ENCODE results near the gene STRN4.

Gene STRN4

DNA sequence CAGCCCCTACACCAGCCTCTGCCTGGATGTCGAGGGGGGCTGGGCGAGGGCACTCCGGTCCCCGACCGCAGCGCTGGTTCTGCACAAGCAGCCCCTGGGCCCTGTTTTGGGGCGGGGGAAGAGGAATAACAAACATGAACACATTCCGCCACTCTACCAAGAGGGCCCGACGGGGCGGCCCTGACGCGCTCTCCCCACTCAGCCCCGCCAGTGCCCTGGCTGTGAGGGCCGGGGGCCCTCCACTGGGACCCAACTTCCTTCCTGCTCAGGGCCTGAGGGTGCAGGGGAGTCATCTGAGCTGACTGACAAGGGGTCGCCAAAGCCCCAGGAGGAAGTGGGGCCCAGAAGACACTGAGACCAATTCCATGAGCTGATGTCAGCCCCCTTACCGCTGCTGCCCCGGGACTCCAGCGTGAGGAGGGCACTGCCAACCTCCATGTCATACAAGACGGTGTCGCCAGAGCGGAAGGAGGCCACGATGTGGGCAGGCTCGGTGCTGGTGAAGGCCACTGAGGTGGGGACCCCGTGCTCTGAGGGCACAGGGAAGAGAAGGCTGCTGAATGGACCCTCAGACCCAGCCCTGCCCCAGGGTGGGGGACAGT is 23.7 kb downstream of the STRN4 start:
- Histone ChIP-seq H3K9me3 (ENCODE audit: low read length) (no peaks in the 10 kb centered on the region), H3K27me3 (ENCODE audit: insufficient read depth, low read length) (no peaks in the 10 kb centered on the region), H3K4me1 (ENCODE audit: insufficient read depth, low read length) (peaks cover 3% of the 10 kb centered on the region), H3K36me3 (ENCODE audit: insufficient read depth, low read length) (peaks cover 78% of the 10 kb centered on the region), H2AFZ (ENCODE audit: low read depth, low read length) (no peak overlapping the region), H3K4me3 (ENCODE audit: low read length) (no peak overlapping the region)

DNA sequence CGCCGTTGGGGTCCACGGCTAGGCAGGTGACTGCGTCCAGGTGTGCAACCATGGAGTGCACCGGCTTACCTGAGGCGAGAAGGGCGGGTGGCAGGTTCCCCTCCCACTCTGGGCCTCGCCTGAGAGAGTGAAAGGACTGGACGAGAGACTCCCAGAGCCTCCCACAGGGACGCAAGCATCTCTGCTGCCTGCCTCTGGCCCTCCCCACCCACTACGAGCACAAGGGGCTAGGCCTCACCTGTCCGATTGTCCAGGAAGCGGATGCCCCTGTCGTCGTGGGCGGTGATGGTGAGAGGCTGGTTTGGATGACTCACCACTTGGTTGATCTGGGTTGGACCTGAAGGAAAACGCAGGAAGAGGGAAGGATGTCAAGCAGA is 24.3 kb downstream of the STRN4 start:
- Histone ChIP-seq H3K9me3 (ENCODE audit: low read length) (no peaks in the 10 kb centered on the region), H2AFZ (ENCODE audit: low read depth, low read length) (no peak overlapping the region), H3K36me3 (ENCODE audit: insufficient read depth, low read length) (peaks cover 73% of the 10 kb centered on the region), H3K4me3 (ENCODE audit: low read length) (no peak overlapping the region), H3K27me3 (ENCODE audit: insufficient read depth, low read length) (no peaks in the 10 kb centered on the region), H3K4me1 (ENCODE audit: insufficient read depth, low read length) (peaks cover 6% of the 10 kb centered on the region)

DNA sequence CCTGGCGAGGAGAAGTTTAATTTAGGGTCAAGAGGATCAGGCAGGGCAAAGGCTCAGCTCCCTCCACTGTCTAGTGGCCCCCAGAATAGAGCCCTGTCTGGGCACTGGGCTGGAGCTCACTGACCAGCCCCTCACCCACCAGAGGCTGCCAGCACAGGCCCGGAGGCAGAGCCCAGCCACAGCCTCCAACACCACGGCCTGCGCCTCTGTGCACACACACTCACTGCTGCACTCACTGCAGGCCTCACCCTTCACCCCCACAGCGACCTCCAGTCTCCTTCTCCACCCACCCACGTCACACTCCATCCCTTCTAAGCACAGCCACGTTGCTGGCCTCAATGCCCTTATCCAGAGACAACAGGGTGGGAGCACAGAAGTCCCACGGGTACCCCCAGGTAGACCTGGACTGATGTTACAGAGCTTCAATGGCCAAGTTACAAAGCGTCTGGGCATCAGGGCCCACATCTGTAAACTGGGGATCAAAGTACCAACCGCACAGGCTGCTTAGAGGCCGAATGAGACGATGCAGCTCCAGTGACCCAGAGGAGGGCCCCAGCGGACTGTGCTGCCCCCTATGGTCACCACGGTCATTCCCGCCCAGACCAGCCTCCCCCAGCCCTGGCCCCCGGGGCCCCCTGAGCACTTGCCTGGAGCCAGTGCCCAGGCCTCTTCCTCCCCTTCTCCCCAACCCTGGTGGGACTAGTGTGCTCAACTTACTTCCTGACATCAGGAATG is 24.8 kb downstream of the STRN4 start:
- Histone ChIP-seq H3K4me3 (ENCODE audit: low read length) (no peak overlapping the region), H3K27me3 (ENCODE audit: insufficient read depth, low read length) (no peaks in the 10 kb centered on the region), H3K9me3 (ENCODE audit: low read length) (no peaks in the 10 kb centered on the region), H3K36me3 (ENCODE audit: insufficient read depth, low read length) (peaks cover 67% of the 10 kb centered on the region), H3K4me1 (ENCODE audit: insufficient read depth, low read length) (peaks cover 3% of the 10 kb centered on the region), H2AFZ (ENCODE audit: low read depth, low read length) (no peak overlapping the region)

DNA sequence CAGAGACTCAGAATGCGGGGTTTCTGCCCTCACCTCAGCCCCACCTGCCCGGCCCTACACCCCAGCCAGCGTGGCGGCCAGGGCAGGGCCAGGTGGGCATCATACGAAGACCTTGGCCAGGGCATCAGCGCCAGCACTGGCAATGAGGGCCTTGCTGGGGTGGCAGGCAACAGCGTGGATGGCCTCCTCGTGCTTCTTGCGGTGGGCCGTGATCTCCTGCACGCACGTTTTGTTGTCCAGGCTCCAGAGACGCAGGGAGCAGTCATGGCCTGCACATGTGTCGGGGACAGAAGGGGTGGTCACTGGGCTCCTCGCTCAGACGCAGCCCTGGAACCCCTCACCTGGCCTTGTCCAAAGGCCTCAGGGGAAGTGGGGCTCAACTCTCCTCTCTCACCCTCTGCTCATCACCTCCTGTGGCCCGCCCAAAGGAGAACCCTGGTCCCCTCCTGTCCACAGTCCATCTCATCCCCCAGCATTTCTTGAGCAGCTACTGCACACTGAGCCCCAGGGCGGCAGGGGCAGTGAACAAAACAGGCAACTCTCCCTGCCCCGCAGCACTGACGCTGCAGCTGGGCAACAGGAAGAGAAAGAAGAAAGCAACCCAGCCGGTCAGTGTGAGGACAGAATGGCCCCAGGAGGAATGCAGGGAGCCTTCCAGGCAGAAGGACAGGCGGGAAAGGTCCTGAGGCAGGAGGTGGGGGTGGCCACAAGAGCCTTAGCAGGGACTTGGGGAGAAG is 25.6 kb downstream of the STRN4 start:
- no peak overlapping the region for H2AFZ ChIP-seq (ENCODE audit: low read depth, low read length)
- peaks cover 5% of the 10 kb centered on the region for H3K4me1 ChIP-seq (ENCODE audit: insufficient read depth, low read length)
- H3K4me3 ChIP-seq (ENCODE audit: low read length): no peak overlapping the region
- no peaks in the 10 kb centered on the region for H3K27me3 ChIP-seq (ENCODE audit: insufficient read depth, low read length)
- H3K36me3 ChIP-seq (ENCODE audit: insufficient read depth, low read length): peaks cover 60% of the 10 kb centered on the region
- no peaks in the 10 kb centered on the region for H3K9me3 ChIP-seq (ENCODE audit: low read length)

DNA sequence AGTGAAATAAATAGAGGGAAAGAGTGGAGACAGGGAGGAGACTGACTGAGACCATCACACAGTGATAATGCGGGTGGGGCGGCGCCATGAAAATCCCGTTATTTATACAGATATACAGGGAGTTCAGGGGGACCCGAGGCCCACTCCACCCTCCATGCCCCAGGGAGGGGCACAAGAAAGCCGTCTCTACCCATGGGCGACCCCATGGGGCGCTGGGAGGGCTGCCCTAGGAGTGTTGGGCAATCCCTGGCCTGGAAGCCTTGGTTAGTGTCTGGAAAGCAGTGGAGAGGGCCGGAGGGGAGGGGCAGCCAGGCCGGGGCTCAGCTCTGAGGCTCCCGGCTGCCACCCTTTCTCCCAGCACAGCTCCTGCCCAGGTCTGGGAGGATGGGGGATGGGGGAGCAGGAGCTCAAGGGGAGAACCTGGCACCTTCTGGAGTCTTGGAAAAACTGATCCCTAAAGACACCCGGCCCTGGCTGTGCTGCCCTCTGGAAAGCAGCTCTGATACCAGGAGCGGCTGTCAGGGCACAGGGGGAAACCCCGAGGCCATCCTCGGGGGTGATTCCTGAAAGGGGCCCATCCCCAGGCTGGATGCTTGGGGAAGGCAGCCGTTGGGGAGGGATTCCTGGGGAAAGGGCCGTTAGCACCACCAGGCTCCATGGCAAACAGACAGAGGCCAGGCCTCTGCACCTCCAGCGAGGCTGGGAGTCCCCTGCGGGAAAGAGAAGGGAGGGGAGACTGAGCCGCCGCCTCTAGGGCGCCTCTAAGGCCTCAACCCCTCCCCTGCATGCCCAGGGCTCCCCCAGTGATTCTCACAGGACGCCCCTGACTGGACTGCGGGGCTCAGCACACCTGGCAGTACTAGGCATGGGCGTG is 26.4 kb downstream of the STRN4 start:
- H3K36me3 ChIP-seq (ENCODE audit: insufficient read depth, low read length): peaks cover 53% of the 10 kb centered on the region
- no peak overlapping the region for H2AFZ ChIP-seq (ENCODE audit: low read depth, low read length)

DNA sequence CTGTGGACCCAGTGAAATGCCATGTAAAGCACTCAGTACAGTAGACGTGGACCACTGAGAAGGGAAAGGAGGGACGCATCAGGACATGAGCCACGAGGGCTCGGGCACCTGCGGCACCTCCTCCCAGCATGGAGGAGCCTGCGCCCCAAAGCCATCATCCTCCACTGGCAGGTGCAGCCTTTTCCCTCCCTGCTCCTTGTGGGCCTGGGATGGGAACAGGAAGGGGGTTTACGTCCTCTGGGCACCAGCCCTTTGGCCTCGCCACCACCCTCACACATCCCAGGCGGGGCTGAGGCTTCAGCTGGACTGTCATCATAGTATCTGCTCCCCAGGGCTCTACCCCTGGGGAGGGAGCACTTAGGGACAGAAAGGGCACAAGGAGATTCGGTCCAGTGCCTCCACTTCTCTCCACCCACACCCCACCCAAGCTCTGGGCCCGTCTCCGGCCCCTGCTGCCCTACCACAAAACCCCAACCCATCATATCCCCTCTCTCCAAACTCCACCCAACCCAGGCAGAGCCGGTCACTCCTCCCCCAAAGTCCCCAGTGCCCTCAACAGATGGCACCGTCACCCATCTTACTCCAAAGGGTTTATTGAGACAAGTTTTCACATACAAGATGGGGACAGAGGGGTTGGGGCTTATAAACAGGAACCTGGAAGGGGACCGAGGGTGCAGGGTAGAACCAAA is 27.2 kb downstream of the STRN4 start:
- no peaks in the 10 kb centered on the region for H3K9me3 ChIP-seq (ENCODE audit: low read length)
- no peak overlapping the region for H2AFZ ChIP-seq (ENCODE audit: low read depth, low read length)
- peaks cover 10% of the 10 kb centered on the region for H3K4me1 ChIP-seq (ENCODE audit: insufficient read depth, low read length)
- no peaks in the 10 kb centered on the region for H3K27me3 ChIP-seq (ENCODE audit: insufficient read depth, low read length)
- H3K4me3 ChIP-seq (ENCODE audit: low read length): no peak overlapping the region
- peaks cover 45% of the 10 kb centered on the region for H3K36me3 ChIP-seq (ENCODE audit: insufficient read depth, low read length)

More for the DNA sequence above, 26.4 kb downstream of the STRN4 start:
- Histone ChIP-seq H3K27me3 (ENCODE audit: insufficient read depth, low read length) (no peaks in the 10 kb centered on the region), H3K4me1 (ENCODE audit: insufficient read depth, low read length) (peaks cover 10% of the 10 kb centered on the region), H3K4me3 (ENCODE audit: low read length) (no peak overlapping the region), H3K9me3 (ENCODE audit: low read length) (no peaks in the 10 kb centered on the region)

DNA sequence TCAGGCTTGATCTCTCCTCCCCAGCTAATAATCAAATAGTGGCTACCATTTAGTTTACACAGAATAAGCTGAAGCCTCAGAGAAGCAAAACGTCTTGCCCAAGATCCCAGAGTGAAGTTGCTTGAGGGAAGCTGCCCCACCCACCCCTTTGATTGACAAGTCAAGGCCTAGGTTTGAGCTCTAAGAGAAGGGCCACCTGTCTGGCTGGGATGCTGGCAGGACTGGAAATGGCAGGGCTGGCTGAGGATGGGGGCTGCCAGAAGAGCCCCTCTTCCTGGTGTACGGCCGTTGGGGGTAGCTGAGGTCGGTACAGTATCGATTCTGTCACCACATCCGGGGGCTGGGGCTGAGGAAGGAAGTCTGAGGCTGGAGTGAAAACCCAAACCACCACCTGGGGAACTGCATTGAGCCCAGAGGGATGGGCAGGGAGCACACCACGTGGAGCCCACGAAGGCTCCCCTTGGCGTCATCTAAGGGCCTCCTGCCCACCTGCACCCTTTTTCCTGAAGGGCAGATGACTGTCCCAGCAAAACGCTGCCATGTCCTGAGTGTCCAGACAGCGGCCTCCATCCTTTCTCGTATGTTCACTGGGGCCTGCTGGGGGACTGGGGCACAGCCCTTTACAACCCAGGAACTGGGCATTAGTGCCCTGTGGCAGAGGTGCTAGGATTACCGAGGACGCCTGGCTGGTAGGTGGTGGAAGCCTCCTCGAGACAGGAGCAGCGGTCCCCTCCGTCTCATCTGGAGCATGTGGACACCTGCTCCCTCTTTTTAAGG is 27.9 kb downstream of the STRN4 start:
- Histone ChIP-seq H3K4me1 (ENCODE audit: insufficient read depth, low read length) (peaks cover 10% of the 10 kb centered on the region), H3K36me3 (ENCODE audit: insufficient read depth, low read length) (peaks cover 40% of the 10 kb centered on the region)

DNA sequence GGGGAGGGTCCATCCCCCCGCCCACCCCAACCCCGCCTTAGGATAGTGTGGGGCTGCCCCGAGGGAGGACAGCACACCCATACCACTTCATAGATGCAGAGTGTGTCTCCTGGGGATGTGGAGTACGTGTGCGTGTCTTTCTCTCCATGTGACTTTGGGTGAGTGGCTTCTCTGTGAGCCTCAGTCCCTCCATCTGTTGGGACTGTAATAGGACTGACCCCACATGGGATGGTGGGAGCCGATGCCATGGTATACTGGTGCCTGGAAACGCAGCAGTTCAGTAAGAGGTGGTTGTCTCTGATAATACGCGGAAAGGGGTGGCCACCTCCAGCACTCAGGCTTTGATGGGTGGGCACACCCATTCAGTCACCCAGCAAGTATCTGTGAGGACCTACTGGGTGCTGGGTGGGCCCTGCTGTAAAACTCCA is 28.5 kb downstream of the STRN4 start:
- Histone ChIP-seq H3K4me1 (ENCODE audit: insufficient read depth, low read length) (peaks cover 10% of the 10 kb centered on the region), H3K27me3 (ENCODE audit: insufficient read depth, low read length) (no peaks in the 10 kb centered on the region), H3K9me3 (ENCODE audit: low read length) (no peaks in the 10 kb centered on the region), H3K36me3 (ENCODE audit: insufficient read depth, low read length) (peaks cover 35% of the 10 kb centered on the region), H3K4me3 (ENCODE audit: low read length) (no peak overlapping the region), H2AFZ (ENCODE audit: low read depth, low read length) (no peak overlapping the region)

More for the DNA sequence above, 27.9 kb downstream of the STRN4 start:
- Histone ChIP-seq H3K27me3 (ENCODE audit: insufficient read depth, low read length) (no peaks in the 10 kb centered on the region), H3K9me3 (ENCODE audit: low read length) (no peaks in the 10 kb centered on the region), H3K4me3 (ENCODE audit: low read length) (no peak overlapping the region), H2AFZ (ENCODE audit: low read depth, low read length) (no peak overlapping the region)

DNA sequence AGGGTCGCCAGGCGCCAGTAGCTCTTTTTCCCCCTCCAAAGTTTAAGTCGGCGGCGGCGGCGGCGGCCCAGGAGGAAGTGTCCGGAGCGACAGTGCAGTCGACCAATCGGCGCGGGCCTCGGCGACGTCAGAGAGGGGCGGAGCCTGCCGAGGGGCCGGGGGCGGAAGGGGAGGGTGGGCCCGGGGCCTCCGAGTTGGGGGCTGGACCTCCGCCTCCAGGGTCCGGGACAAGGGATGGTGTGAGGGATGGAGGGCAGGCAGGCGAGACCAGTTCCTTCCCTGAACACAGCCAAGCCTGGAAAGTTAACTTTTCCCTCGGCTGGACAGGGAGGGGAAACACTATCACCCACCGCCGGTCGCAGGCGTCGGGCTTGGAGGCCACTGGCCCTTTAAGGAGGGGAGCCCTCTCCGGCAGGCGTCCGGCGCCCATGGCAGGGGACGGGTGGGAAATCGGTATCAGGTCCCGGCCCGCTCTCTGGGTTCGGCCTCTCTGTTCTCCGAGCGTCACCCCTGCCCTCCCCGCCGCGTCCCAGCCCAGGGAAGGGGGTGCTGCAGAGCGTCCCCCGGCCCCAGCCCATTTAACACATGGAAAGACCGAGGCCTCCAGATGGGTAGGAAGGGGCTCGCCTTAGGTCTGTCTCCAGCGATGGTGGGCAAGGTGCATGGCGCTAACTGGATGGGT is 29.1 kb downstream of the STRN4 start, which contains the start of gene PRKD2:
TSS of gene PRKD2 (minus strand) at position 81 of the 682 bp plus-strand sequence. CDS start 744 bp downstream, outside the sequence.
- H3K4me3 ChIP-seq (ENCODE audit: low read length): peak within 1 kb of the TSS; percentile 98
- peaks cover 10% of the 10 kb centered on the region for H3K4me1 ChIP-seq (ENCODE audit: insufficient read depth, low read length)
- H3K9me3 ChIP-seq (ENCODE audit: low read length): no peaks in the 10 kb centered on the region
- peaks cover 30% of the 10 kb centered on the region for H3K36me3 ChIP-seq (ENCODE audit: insufficient read depth, low read length)
- no peaks in the 10 kb centered on the region for H3K27me3 ChIP-seq (ENCODE audit: insufficient read depth, low read length)
- H2AFZ ChIP-seq (ENCODE audit: low read depth, low read length): peak within 1 kb of the TSS; percentile 80

DNA sequence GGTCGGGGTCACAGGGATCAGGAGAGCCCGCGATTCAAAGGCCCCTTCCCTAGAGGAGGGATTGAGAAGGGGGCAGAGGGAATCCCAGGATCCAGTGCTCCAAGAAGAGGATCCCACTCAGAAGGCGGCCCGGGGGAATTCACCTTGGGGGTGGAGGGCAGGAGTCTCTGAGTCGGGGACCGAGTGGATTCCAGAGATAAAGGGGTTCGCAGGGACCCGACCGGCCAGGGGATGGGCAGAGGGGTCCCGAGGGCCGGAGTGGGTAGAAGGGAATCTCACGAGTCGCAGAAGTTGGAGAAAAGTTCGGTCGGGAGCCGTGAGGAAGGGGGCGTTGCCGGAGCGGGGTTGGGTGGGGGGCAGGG is 29.6 kb downstream of the STRN4 start:
- no peaks in the 10 kb centered on the region for H3K27me3 ChIP-seq (ENCODE audit: insufficient read depth, low read length)
- H3K36me3 ChIP-seq (ENCODE audit: insufficient read depth, low read length): peaks cover 25% of the 10 kb centered on the region
- H3K9me3 ChIP-seq (ENCODE audit: low read length): no peaks in the 10 kb centered on the region
- peaks cover 10% of the 10 kb centered on the region for H3K4me1 ChIP-seq (ENCODE audit: insufficient read depth, low read length)
- peak overlapping the region; percentile 80 for H2AFZ ChIP-seq (ENCODE audit: low read depth, low read length)
- peak overlapping the region; percentile 98 for H3K4me3 ChIP-seq (ENCODE audit: low read length)

DNA sequence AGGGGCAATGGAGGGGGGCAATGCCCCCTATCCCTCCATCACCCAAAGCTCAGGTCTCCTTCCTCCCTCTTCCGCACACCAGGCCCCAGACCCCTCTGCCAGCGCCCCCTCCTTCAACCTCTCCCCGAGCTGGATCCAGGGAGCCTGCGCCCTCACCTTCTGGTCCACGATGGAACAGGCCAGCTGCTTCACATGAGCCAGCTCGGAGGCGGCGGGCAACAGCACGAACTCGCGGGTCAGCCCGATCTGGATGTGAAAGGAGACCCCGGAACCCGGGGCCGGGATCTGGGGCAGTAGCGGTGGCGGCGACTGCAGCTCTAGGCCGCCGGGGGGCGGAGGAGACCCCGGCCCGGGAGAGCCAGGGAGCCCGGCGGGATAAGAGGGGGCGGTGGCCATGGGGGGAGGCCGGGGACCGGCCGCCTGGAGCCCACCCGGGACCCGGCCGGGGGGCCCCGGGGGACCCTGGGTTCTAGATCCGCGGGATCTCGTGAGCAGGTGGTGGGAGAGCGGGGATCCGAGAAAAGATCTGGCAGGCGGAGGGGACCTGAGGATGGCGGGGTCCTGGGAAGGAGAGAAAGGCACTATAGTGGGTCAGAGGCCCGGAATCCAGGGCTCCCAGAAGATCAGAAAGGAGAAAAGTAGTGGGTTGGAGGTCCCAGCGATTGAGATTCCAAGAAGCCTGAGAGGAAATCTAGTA is 30.1 kb downstream of the STRN4 start:
- peaks cover 21% of the 10 kb centered on the region for H3K36me3 ChIP-seq (ENCODE audit: insufficient read depth, low read length)
- peak overlapping the region; percentile 80 for H2AFZ ChIP-seq (ENCODE audit: low read depth, low read length)
- H3K9me3 ChIP-seq (ENCODE audit: low read length): no peaks in the 10 kb centered on the region
- H3K4me3 ChIP-seq (ENCODE audit: low read length): peak overlapping the region; percentile 98
- peaks cover 10% of the 10 kb centered on the region for H3K4me1 ChIP-seq (ENCODE audit: insufficient read depth, low read length)
- no peaks in the 10 kb centered on the region for H3K27me3 ChIP-seq (ENCODE audit: insufficient read depth, low read length)

All from neuron (in vitro differentiated cells).